Measurements from ENCODE around the gene AP2B1.

Gene AP2B1

GRCh38 chr17:35588196-35588920 lies 1.2 kb downstream of the AP2B1 start:
- no peaks in the 10 kb centered on the region for H3K36me3 ChIP-seq (ENCODE audit: low read length)
- H3K9me3 ChIP-seq (ENCODE audit: insufficient read depth, low read length): no peaks in the 10 kb centered on the region
- no peaks in the 10 kb centered on the region for H3K27me3 ChIP-seq (ENCODE audit: low read length)
- H3K9ac ChIP-seq (ENCODE audit: low read length): peak overlapping the region; percentile 75
- peak overlapping the region; percentile 86 for H3K4me3 ChIP-seq (ENCODE audit: insufficient read depth, low read length, poor library complexity, severe bottlenecking)
- H4K20me1 ChIP-seq (ENCODE audit: low read depth, low read length): no peaks in the 10 kb centered on the region
- peaks cover 42% of the 10 kb centered on the region for H3K79me2 ChIP-seq (ENCODE audit: insufficient read depth, low read length)
- H3F3A ChIP-seq (ENCODE audit: insufficient read depth): peaks cover 9% of the 10 kb centered on the region
- no peak overlapping the region for H2AFZ ChIP-seq (ENCODE audit: low read depth, low read length, severe bottlenecking)
- TF ChIP-seq, protein P1, sequence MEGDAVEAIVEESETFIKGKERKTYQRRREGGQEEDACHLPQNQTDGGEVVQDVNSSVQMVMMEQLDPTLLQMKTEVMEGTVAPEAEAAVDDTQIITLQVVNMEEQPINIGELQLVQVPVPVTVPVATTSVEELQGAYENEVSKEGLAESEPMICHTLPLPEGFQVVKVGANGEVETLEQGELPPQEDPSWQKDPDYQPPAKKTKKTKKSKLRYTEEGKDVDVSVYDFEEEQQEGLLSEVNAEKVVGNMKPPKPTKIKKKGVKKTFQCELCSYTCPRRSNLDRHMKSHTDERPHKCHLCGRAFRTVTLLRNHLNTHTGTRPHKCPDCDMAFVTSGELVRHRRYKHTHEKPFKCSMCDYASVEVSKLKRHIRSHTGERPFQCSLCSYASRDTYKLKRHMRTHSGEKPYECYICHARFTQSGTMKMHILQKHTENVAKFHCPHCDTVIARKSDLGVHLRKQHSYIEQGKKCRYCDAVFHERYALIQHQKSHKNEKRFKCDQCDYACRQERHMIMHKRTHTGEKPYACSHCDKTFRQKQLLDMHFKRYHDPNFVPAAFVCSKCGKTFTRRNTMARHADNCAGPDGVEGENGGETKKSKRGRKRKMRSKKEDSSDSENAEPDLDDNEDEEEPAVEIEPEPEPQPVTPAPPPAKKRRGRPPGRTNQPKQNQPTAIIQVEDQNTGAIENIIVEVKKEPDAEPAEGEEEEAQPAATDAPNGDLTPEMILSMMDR (IDR thresholded peaks at IDR 0.05; ENCODE audit: insufficient read depth, low read length, poor library complexity, severe bottlenecking): no peak
- no peak for TF ChIP-seq EZH2phosphoT487 (conservative IDR thresholded peaks at IDR 0.05; ENCODE audit: low read length)
- H3K4me2 ChIP-seq (ENCODE audit: low read depth, low read length, poor library complexity, severe bottlenecking): peak overlapping the region; percentile 60
- H3K27ac ChIP-seq (ENCODE audit: low read depth, low read length): no peak overlapping the region
- no peaks in the 10 kb centered on the region for H3K9me2 ChIP-seq (replicated peaks; ENCODE audit: insufficient read depth, low read length)

- H3K9ac ChIP-seq (ENCODE audit: low read length): no peak overlapping the region
- peaks cover 11% of the 10 kb centered on the region; the same call in 1 of the 2 replicates for H3F3A ChIP-seq (ENCODE audit: insufficient read depth)
- H3K27me3 ChIP-seq (ENCODE audit: low read length): no peaks in the 10 kb centered on the region
- TF ChIP-seq EZH2phosphoT487 (conservative IDR thresholded peaks at IDR 0.05; ENCODE audit: low read length): no peak
- TF ChIP-seq, protein P1 (IDR thresholded peaks at IDR 0.05; ENCODE audit: insufficient read depth, low read length, poor library complexity, severe bottlenecking): no peak
- H3K4me3 ChIP-seq (ENCODE audit: insufficient read depth, low read length, poor library complexity, severe bottlenecking): no peak overlapping the region
- no peaks in the 10 kb centered on the region for H4K20me1 ChIP-seq (ENCODE audit: low read depth, low read length)
- no peaks in the 10 kb centered on the region for H3K9me3 ChIP-seq (ENCODE audit: insufficient read depth, low read length)
- peaks cover 22% of the 10 kb centered on the region for H3K79me2 ChIP-seq (ENCODE audit: insufficient read depth, low read length)
- H3K36me3 ChIP-seq (ENCODE audit: low read length): peaks cover 20% of the 10 kb centered on the region; the same call in 1 of the 2 replicates
- no peak overlapping the region for H2AFZ ChIP-seq (ENCODE audit: low read depth, low read length, severe bottlenecking)
- no peak overlapping the region for H3K4me2 ChIP-seq (ENCODE audit: low read depth, low read length, poor library complexity, severe bottlenecking)
- H3K9me2 ChIP-seq (replicated peaks; ENCODE audit: insufficient read depth, low read length): no peaks in the 10 kb centered on the region
- H3K27ac ChIP-seq (ENCODE audit: low read depth, low read length): no peak overlapping the region
These were observed 8.9 kb downstream of the AP2B1 start for GRCh38 chr17:35596072-35596471.

GRCh38 chr17:35596530-35597233 lies 9.6 kb downstream of the AP2B1 start:
- Histone ChIP-seq H3K27ac (ENCODE audit: low read depth, low read length) (no peak overlapping the region), H4K20me1 (ENCODE audit: low read depth, low read length) (no peaks in the 10 kb centered on the region), H3K27me3 (ENCODE audit: low read length) (no peaks in the 10 kb centered on the region), H3K9me3 (ENCODE audit: insufficient read depth, low read length) (no peaks in the 10 kb centered on the region), H3K9me2 (replicated peaks; ENCODE audit: insufficient read depth, low read length) (no peaks in the 10 kb centered on the region), H2AFZ (ENCODE audit: low read depth, low read length, severe bottlenecking) (no peak overlapping the region), H3K36me3 (ENCODE audit: low read length) (peaks cover 20% of the 10 kb centered on the region; the same call in 1 of the 2 replicates), H3K4me2 (ENCODE audit: low read depth, low read length, poor library complexity, severe bottlenecking) (no peak overlapping the region), H3K9ac (ENCODE audit: low read length) (no peak overlapping the region), H3K79me2 (ENCODE audit: insufficient read depth, low read length) (peaks cover 20% of the 10 kb centered on the region), H3K4me3 (ENCODE audit: insufficient read depth, low read length, poor library complexity, severe bottlenecking) (no peak overlapping the region), H3F3A (ENCODE audit: insufficient read depth) (peaks cover 11% of the 10 kb centered on the region; the same call in 1 of the 2 replicates)
- TF ChIP-seq, protein P1 (IDR thresholded peaks at IDR 0.05; ENCODE audit: insufficient read depth, low read length, poor library complexity, severe bottlenecking): no peak
- TF ChIP-seq EZH2phosphoT487 (conservative IDR thresholded peaks at IDR 0.05; ENCODE audit: low read length): no peak

Measured in SU-DHL-6 (cell line).